IPS DF 4.7 (cell line): Measurements from ENCODE around the gene DIS3L.
"Not testable (repeated sequence)": the region's sequence is repeated elsewhere in the genome, so short reads cannot be mapped to it uniquely, and the experiment has no call there.

Experiments
- DNase-seq: peaks from one replicate; pipeline ENCODE4 v3.0.0-alpha.2; 2013; ENCODE audit warnings: low spot score; ENCODE audit errors: extremely low read depth

DIS3L gene

DNA sequence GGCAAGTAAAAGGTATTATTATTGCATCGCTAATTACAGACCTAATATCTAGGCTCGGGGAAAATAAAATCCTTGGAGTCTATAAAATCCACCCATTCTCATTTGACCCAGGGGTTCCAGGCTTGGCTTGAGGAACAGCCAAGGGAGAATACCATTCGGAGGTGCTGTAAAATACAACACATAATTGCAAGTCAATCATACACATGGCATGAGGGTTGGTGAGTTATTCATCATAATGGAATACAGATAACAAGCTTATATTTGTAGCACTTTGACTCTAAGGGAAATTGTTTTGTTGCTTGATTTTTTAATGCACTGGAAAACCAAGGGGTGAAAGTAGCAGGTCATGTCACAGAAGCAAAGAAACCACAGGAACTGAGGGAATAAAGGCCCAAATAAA lies 16.8 kb upstream of the DIS3L start:
- DNase-seq = no peak

DNA sequence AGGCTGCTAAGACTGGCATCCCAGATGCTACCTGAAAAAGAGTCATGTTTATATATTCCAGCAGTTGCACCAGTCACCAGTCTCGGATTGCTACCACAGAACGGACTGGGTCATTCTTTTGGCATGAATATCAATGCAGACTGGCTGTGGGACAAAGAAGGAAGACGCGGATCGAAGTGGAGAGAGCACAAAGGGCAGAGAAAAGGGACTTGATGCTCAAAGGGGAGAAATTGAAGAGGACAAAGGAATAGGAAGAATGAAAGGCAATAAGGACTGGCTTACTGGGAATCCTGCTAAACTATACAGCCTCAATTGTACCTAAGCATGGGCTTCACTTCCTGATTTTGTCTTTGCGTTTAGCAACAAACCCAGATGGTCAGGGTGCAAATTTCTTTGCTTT lies 15.3 kb upstream of the DIS3L start:
- no peak for DNase-seq

DNA sequence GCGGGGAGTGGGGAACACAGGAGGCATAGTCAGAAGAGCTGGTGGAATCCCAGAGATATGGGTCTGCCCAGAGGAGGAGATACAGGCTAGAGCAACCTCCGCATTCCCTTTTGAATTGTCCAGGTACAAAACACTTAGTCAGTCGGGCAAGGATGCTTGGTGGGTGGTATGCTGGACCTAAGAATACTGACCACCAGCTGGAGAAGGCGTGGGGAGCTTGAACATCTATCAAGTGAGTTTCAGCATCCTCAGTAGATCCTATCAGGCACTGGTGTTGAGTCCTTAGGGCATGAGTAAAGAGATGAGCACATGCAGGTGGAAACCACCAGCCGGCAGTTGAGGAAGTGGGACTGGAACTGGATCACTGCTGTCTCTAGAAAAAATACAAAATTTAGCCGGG lies 14.7 kb upstream of the DIS3L start:
- DNase-seq = no peak

DNA sequence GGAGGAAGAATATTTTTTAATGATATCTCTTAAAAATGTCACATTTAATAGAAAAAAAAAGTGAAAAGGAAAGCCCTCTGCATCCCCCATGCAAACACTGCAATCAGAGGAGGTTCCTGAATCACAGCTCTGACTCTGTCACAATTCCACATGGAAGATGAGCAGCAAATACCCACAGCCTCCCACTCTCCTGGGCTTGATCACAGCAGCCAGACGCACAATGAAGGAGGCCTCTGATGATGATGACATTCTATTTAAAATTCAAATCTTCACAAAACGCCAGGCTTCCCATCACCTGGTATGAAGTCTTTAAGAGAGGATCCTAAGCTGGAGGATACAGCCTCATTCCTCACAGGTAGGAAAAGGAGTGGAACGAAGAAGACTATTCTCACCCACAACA lies 9.1 kb upstream of the DIS3L start:
- DNase-seq = no peak

DNA sequence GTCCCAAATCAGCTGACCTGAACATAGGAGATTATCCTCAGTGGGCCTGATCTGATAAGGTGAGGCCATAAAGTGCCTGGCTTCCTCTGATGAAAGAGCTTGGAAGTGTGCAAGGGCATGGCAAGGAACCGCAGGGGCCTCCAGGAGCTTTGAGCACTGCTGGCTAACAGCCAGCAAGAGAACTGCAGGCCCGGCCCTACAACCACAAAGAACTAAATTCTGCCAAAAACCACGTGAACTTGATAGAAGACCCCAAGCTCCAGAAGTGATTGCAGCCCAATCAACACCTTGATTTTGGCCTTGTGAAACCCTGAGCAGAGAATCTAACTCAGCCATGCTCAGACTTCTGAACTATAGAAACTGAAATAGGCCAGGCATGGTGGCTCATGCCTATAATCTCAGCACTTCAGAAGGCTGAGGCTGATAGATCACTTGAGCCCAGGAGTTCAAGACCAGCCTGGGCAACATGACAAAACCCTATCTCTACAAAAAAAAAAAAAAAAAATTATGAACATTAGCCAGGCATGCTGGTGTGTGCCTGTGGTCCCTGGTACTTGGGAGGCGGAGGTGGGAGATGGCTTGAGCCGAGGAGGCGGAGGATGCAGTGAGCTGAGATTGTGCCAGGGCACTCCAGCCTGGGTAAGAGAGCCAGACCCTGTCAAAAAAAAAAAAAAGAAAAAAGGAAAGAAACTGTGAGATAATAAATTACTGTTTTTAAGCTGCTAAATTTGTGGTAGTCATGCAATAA lies 7.7 kb upstream of the DIS3L start:
- DNase-seq = no peak

DNA sequence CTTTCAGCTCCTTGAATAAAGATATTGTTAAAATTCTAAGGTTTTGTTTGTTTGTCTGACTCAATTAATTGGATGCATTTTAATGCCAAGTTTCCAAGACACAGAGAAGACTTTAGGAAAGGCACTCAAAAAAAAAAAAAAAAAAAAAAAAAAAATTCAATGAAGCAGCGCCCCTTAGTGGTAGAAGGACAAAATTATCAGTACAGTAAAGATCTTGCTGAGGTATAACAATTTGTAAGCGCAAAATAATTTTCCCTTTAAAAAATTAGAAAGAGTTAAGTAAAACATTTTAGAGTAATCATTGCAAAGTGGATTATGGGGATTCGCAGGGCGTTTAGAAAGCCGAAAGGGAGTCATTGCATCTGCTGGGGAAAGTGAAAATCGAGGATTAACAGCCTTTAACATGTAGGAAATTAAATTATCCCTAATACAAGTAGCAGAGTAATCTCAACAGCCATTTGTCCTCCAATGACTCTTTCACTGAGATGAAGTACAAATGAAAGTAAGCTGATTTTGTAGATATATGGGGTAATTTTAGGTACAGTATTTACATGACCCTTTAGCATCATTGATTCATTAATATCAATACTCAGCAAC lies 5.8 kb upstream of the DIS3L start:
- no peak for DNase-seq

DNA sequence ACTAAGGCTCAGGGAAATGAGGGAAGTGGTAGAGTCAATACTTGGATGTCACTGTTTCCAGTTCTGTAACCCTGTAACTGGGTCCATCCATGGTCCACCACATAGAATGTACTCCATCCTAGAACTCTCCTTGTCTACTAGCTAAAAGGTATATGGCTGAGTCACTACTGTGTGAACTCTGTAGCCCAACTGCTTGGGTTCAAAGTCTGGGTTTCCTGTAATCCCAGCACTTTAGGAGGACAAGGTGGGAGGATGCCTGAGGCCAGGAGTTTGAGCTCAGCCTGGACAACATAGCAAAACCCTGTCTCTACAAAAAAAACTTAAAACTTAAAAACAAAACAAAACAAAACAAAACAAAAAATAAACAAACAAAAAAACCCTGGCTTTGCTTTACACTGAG lies 5.3 kb upstream of the DIS3L start:
- DNase-seq = no peak

DNA sequence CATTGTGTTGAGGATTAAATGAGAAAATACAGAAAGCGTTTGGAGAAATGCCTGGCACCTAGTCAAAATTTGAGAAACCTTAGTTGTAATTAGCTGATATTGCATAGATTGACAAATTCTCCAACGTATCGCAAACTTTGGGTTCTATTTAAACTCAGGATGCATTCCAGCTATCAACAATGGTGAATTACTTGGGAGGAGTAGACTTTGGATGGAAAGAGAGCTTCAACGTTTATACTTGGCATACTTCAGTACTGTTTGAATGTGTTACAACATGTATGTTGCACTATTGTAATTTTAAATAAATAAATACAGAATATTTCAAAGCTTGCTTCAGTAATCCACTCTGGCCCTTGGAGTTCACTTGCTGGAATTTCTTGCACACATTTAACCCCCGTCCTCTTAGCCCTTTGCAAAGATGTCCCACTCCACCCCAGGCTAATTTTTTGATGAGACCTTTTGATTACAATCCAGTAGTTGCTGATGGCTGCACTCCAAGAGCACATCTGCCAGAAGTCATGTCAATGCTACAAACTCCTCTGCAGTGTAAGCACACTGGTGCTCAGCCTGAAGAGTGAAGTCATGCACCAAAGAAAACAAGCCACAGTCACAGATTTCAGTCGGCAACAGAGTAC lies 4.7 kb upstream of the DIS3L start:
- DNase-seq = no peak

DNA sequence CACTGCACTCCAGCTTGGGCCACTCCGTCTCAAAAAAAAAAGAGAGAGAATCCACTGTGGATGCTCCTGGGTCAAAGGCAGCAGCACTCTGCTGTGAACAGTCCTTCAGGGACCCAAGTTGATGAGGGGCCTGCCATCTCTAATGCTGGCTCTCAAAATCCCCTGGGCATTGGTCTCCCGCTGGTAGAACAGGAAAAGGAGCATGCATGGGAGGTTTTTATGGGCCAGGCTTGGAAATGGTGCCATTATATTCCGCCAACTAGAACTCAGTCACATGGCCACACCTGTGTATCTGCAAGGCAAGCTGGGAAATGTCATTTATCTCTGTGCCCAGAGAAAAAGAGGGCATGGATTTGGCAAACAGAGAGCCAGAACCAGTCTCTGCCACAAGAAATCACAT lies 3.4 kb upstream of the DIS3L start:
- DNase-seq = no peak

DNA sequence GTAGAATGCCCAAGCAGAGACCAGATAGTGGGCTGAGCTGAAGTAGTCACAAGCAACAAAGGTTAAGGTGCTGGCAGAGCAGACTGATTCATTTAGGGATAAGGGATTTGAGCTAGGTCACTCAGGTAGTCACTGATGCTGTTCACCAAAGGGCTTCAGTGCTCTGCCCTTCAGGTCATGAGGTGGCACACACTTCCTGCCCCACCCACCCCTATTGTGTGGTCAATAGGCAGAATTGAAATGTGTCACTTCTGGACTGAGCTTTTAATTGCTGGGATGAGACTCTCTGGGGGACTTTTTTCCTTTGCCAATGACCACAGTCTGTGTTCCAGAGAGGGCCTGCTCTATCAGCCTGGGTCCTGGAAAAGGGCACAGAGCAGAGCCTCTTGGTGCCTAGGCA lies 2.9 kb upstream of the DIS3L start:
- no peak for DNase-seq

DNA sequence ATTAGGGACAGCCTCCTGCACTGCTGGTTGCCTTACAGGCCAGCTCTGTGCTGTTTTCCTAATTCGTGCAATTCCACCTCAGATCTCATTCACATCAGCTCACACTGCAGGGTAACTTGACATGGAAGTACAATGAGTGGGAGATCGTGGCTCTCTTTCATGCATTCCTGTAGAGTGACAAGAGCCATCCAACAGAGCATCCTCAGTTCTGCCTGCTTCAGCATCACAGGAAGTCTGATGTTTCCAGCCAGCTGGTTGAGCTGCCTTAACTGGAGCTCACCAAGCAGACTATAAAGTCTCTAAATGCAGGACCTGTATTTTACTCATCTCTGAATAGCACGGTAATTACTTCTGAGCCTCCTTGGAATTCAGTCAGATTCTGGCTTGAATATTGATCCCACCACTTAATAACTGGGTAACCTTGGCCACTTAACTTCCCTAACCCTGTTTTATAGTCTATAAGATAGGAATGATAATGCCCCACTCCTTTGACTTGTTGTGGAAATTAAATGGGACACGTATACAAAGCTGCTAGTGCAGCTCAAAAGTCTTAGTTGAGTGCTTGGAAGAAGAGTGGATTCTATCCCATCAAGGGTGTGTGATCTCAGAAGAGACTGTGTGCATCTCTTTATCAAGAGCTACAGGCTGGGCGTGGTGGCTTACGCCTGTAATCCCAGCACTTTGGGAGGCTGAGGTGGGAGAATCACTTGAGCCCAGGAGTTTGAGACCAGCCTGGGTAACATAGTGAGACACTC lies 1.4 kb upstream of the DIS3L start:
- no peak for DNase-seq

DNA sequence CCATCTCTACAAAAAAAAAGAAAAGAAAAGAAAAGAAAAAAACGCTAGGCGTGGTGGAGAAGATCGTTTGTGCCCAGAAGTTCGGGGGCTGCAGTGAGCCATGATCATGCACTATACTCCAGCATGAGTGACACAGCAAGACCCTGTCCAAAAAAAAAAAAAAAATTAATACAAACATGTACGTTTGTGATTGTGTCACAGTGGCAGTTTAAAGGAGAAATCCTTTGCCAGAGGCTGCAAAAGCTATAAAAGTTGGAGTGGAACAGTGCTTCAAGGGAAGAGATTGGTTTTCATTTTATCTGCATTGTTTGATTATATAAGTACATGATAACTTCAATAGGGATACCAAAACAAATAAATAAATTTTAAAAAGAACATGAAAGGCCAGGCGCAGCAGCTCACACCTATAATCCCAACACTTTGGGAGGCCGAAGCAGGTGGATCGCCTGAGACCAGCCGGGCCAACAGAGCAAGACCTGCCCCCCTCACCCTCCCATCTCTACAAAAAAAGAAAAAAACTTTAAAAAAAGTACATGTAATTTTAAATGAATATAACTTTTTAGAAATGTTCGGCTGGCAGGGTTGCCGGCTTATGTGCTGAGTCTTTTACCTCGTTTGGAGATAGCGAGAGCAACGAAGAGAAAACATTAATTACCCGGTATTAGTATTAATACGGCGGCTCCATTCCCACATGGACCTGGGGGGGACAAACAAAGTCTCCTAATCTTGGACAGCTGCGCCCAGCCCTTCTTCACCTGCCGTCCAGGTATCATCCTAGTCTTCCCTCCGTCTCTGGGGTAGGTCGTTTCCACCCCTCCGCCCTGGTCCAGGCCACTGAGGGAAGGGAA lies 573 bp upstream of the DIS3L start:
- no peak for DNase-seq

DNA sequence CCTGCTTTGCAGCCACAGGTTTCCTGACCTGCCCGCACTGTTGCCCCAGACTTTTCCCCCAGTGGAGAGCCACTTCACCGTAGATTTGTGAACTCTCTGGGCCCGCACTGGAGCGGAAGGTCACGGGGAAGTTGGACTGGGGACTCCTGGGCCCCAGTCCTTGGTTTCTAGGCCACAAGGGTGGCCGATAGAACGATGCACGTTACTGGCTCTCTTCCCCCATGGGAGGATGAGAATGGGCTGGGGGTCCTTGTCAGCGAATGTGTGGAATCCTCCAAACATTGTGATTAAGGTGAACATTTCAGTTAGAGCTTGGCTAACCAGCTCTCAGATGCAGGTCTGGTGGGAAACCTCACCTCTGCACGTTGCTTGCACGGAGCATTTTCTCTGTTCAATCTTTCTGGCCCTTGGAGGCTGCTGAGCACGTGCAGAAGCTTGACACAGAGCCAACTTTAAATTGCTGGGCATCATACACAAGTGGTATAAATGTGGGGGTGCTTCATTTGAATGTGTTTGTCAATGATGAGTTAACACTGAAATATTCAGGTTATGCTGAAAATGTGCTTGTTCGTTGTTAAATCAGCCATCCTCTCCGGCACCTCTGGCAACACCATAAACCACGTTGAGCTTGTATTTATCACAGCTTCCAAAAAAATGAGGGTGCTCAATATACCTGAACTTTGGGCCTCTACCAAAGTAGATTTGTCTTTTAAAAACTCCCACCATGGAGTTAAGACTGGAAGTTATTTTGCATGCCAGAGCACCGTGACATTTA lies 976 bp downstream of the DIS3L start:
- DNase-seq = no peak

DNA sequence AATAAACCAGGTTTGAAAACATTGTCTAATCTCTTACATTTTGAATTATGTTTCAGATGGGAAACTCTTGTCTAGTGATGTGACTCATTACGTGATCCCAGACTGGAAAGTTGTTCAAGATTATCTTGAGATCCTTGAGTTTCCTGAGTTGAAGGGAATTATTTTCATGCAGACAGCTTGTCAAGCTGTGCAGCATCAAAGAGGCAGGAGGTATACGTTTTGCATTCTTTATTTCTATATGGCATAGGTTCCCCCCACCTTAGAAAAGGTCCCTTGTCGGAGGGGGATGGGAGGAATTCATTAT lies 1.5 kb downstream of the DIS3L start:
- DNase-seq = no peak

DNA sequence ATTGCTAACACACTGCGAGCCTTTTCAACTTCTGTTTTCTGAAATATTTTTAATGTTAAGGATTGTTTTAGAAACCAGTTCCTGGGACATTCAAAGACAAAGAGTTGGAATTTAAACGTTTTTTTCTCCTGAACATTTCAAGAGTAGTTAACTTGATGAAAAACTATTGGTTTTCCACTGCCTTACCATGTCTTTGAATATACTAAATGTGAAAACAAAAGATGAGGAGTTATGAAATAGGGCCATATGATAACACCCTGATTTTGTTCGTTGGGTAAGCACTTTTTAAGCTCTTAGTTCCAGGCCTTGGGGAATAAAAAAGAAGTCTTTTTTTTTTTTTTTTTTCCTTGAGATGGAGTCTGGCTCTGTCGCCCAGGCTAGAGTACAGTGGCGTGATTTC lies 2.8 kb downstream of the DIS3L start:
- no peak for DNase-seq

DNA sequence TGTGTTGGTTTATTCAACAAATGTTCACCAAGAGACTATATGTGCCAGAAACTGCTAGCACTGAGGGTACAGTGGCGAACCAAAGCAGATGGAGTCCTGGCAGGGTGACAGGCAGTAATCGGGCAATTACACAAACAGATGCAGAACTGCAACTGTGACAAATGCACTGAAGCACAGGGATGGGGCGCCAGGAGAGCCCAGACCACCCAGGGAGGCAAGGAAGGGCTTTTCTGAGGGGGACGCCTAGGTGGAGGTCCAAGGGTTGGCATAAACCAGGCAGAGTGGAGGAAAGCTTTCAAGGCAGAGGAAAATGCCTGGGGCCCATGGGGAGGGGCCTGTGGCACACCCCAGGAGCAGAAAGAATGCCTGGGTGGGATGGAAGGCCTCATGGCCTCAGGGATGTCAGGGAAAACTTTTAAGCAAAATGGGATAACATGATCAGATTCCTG lies 5.5 kb downstream of the DIS3L start:
- DNase-seq = no peak

DNA sequence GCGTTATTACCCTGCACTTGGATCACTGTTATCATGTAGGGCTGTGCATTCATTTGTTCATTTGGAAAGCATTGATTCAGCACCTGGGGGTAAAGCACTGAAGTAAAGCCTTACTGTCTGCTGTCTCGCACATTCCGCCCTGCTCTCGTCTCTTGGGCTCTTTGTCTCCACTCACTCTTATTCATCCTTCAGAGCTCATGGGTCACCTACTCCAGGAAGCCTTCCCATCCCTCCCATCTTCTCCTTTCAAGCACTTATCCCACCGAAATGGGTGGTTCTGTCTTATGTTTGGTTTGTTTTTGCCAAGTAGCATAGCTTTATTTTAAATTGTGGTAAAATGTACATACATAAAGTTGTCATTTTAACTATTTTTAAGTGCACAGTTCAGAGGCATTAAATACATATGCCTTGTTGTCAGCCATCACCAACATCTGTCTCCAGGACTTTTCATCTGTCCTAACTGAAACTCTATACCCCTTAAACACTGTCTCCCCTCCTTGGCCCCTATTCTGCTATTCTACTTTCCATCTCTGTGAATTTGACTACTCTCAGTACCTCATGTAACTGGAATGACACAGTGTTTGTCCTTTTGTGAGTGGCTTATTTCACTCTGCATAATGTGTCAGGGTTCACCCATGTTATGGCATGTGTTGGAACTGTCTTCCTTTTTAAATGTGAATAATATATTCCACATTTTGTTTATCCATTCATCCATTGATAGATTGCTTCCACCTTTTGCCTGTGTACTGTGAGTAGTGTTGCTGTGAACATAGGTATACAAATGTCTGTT lies 9.3 kb downstream of the DIS3L start:
- DNase-seq = no peak

DNA sequence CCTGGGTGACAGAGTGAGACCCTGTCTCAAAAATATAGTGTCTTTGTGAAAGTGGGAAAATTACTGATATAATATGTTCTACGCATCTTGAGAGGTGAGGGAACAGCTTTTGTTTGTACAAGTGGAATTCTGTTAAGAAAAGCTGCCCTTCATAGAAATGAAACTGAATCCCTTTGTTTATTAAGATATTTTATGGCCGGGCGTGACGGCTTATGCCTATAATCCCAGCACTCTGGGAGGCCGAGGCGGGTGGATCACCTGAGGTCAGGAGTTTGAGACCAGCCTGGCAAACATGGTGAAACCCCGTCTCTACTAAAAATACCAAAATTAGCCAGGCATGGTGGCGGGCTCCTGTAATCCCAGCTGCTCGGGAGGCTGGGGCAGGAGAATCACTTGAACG lies 11.1 kb downstream of the DIS3L start:
- not testable (repeated sequence) for DNase-seq

DNA sequence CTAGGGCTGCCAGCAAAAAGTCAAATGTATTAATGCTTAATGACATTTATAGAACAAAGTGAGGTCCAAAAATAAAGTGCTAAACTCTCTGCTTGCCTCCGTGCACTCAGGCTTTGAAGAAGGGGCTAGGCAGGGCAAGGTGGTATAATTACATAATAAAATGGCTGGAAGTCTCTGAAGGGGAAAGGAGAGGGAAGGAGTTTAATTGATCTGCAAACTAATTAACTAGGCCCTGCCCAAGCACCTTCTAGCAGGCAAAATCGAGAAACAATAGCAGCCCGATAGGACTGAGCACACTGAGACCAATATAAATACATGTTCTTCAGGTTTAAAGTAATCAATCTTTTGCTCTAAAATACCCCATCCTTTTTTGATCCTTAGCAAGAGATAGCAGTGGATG lies 13.0 kb downstream of the DIS3L start:
- no peak for DNase-seq

DNA sequence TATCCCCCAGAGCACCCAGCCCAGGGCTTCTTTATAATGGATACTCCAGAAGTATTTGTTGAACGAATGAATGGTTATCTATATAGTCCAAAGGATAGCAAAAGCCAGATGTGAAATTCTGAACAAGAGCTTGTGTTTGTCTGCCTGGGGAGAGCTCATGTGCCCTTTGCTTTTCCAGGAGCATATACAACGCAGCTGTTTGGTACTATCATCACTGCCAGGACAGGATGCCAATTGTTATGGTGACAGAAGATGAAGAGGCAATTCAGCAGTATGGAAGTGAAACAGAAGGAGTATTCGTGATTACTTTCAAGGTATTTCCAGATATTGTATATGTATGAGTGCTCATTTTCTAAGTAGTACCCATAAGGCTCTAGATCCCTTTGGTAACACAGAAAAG lies 15.2 kb downstream of the DIS3L start:
- DNase-seq = no peak
